HEK293T (cell line): ENCODE measurements around the gene ZNF579.

Experiments used
- CTCF ChIA-PET: fragments of 350-600 bp; formaldehyde crosslinking; extraction: SDS; loops from one replicate; lab custom pipeline; 2021; ENCODE audit warnings: antibody characterized with exemption, inconsistent platforms; lab: Yijun Ruan, JAX
- POLR2A ChIA-PET: fragments of 350-600 bp; formaldehyde crosslinking; extraction: SDS; loops from one replicate; lab custom pipeline; 2020; ENCODE audit warnings: antibody characterized with exemption, inconsistent platforms; lab: Yijun Ruan, JAX
- DNase-seq: peaks from one replicate; pipeline ENCODE4 v3.0.0; 2012; ENCODE audit warnings: mixed read lengths; ENCODE audit errors: extremely low spot score
- ARNT ChIP-seq: fragments of 450-650 bp; IDR thresholded peaks from 2 replicates; pipeline ENCODE4 v1.6.1; 2017; ENCODE audit warnings: mild to moderate bottlenecking
- BHLHE40 ChIP-seq: fragments of 450-650 bp; IDR thresholded peaks from 2 replicates; pipeline ENCODE4 v1.6.1; 2016; ENCODE audit warnings: mild to moderate bottlenecking, moderate library complexity, borderline replicate concordance
- CTBP1 ChIP-seq: fragments of 450-650 bp; IDR thresholded peaks from 2 replicates; pipeline ENCODE4 v1.6.1; 2016; ENCODE audit warnings: borderline replicate concordance
- ELF4 ChIP-seq: fragments of 450-650 bp; IDR thresholded peaks from 2 replicates; pipeline ENCODE4 v1.6.1; 2017; ENCODE audit warnings: antibody characterized with exemption
- FOXA1 ChIP-seq: fragments of 450-650 bp; IDR thresholded peaks from 2 replicates; pipeline ENCODE4 v1.6.1; 2016; ENCODE audit warnings: mild to moderate bottlenecking
- FOXK2 ChIP-seq: fragments of 450-650 bp; IDR thresholded peaks from 2 replicates; pipeline ENCODE4 v1.6.1; 2016; ENCODE audit warnings: mild to moderate bottlenecking
- FOXM1 ChIP-seq: fragments of 450-650 bp; IDR thresholded peaks from 2 replicates; pipeline ENCODE4 v1.6.1; 2017; ENCODE audit warnings: mild to moderate bottlenecking, borderline replicate concordance
- HDGF ChIP-seq: fragments of 450-650 bp; IDR thresholded peaks from 2 replicates; pipeline ENCODE4 v1.6.1; 2017; ENCODE audit warnings: antibody characterized with exemption, borderline replicate concordance
- L3MBTL2 ChIP-seq: fragments of 450-650 bp; conservative IDR thresholded peaks from 2 replicates; pipeline ENCODE4 v1.6.1; 2016; ENCODE audit warnings: mild to moderate bottlenecking
- LEF1 ChIP-seq: fragments of 450-650 bp; IDR thresholded peaks from 2 replicates; pipeline ENCODE4 v1.6.1; 2017; ENCODE audit warnings: mild to moderate bottlenecking, borderline replicate concordance
- NFRKB ChIP-seq: fragments of 450-650 bp; IDR thresholded peaks from 2 replicates; pipeline ENCODE4 v1.6.1; 2016; ENCODE audit warnings: mild to moderate bottlenecking, moderate library complexity
- SP1 ChIP-seq: fragments of 450-650 bp; IDR thresholded peaks from 2 replicates; pipeline ENCODE4 v1.6.1; 2017
- SUZ12 ChIP-seq: fragments of 450-650 bp; IDR thresholded peaks from 2 replicates; pipeline ENCODE4 v1.6.1; 2016; ENCODE audit warnings: mild to moderate bottlenecking
- TARDBP ChIP-seq: fragments of 450-650 bp; IDR thresholded peaks from 2 replicates; pipeline ENCODE4 v1.6.1; 2016
- ZNF384 ChIP-seq: fragments of 450-650 bp; IDR thresholded peaks from 2 replicates; pipeline ENCODE4 v1.6.1; 2016
- TF ChIP-seq, protein P1 (sequence below): fragments of 450-650 bp; IDR thresholded peaks from 2 replicates; pipeline ENCODE4 v1.6.1; 2016

The ZNF579 gene

DNA sequence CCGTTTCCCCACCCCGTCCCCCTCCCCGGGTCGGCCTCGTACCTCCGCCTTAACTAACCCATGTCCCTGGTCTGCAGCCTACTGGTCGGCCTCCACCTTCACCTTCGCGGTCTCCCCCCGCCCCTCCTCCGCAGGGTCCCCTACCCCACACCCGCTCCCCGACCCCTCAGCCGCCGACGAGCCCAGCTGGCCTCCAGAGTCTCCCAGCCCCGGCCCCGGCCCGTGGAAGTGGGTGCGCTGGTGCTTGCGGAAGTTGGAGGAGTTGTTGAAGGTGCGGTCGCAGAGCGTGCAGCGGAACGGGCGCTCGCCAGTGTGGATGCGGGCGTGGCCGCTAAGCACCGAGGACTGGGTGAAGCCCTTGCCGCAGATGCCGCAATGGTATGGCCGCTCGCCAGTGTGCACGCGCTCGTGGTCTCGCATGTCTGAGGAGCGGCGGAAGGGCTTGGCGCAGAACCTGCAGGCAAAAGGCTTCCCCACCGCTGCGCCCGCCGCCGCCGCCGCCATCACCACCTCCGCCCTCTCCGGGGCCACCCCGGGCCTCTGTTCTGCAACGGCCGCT, 41.1 kb upstream of the ZNF579 start:
- DNase-seq: no peak
- CTCF ChIA-PET: no interaction called here
- POLR2A ChIA-PET: no interaction called here
- TF ChIP-seq SP1 (no peak), ARNT (no peak)

DNA sequence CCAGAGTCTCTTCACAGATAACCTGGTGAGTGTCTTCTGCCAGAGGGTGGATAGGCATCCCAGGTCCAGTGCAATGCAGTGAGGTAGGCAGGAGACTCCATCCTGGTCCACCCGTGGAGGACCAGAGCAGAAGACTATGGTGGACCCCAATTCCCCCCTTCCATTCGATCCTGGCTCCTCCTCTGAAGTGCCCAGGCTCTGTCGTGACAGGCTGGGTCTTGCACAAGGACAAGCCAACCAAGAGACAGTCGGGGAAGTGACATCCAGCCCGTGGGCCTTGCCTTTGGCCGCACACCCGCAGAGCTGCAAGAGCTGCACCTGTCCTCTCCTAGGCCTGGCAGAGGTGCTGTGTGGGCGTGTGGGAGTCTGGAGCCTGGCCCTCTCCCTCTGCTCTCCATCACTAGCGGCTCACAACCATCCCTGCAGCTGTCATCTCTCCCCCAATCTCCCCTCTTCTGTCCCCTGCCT, 40.6 kb upstream of the ZNF579 start:
- TF ChIP-seq TARDBP (no peak), ELF4 (no peak), ZNF384 (no peak), NFRKB (no peak), SP1 (no peak), CTBP1 (no peak), HDGF (no peak), L3MBTL2 (no peak), FOXA1 (no peak), LEF1 (no peak), FOXK2 (no peak), BHLHE40 (no peak), FOXM1 (no peak), SUZ12 (no peak)
- TF ChIP-seq, protein P1, sequence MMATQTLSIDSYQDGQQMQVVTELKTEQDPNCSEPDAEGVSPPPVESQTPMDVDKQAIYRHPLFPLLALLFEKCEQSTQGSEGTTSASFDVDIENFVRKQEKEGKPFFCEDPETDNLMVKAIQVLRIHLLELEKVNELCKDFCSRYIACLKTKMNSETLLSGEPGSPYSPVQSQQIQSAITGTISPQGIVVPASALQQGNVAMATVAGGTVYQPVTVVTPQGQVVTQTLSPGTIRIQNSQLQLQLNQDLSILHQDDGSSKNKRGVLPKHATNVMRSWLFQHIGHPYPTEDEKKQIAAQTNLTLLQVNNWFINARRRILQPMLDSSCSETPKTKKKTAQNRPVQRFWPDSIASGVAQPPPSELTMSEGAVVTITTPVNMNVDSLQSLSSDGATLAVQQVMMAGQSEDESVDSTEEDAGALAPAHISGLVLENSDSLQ: no peak
- DNase-seq: no peak
- CTCF ChIA-PET: no interaction called here
- POLR2A ChIA-PET: no interaction called here

DNA sequence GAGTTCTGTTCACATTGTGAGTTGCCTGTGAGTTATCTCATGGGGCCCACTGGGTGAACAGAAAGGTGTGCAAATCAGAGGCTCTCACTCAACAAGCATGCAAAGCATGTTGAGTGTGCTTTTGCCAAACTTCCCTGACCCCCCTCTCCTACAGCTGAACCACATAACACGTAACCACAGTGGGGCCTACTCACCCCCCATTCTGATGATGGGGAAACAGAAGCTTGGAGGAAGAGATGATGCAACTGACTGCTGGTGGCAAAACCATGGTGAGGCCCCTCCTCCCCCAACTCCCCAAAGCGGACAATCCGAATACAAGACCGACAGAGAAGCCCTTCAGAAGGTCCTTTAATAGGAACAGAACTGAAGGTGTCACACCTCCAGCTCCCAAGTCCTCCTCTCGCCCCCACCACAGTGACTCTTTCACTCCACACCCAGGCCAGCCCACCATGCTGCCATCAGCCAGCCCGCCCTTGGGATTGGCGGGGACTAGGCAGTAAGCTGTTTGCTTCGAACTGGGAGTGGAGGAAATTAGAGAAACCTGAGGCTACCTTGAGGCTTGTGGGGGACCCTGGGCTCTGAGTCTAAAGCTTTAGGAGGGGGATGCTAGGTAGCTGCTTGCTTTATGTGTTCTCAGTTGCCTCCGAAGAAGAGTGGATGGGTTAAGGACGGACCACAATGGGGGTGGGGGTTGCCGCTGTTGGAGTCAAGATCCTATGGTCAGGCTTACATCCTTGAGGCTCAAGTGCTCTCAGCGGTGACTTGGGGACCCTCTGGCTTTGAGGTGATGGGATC, 40.0 kb upstream of the ZNF579 start:
- POLR2A ChIA-PET: interaction anchor here (0.9 kb wide), 1 partner anchor 11 kb away, joined by 3 read pairs; no protein-coding TSS in a partner anchor
- no peak for TF ChIP-seq TARDBP
- TF ChIP-seq, protein P1: no peak
- TF ChIP-seq ELF4: no peak
- CTCF ChIA-PET: no interaction called here
- no peak for DNase-seq

DNA sequence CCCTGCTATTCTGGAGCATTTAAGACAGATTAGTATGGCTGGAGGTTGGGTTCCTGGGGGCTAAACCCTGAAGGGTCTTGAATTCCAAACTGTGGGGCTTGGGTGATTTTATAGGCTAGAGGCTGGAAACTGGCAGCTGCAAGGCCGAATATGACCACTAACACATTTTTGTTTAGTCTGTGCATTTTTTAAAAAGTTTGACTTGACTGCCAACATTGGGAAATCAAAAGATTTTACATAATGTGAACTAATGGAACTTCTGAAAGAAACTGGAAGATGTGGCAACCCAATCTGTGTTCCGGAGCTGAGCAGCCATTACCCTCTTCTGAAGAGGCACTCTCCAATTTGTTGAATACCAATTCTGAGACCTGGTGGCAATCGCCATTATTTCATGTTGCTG, 38.6 kb upstream of the ZNF579 start:
- DNase-seq: no peak
- ChIA-PET CTCF (interaction anchor here (1.0 kb wide), 1 partner anchor 12 kb away, joined by 4 read pairs; no protein-coding TSS in a partner anchor), POLR2A (interaction anchor here (2.3 kb wide), 1 partner anchor 14 kb away, joined by 14 read pairs; the partner anchor contains the start of gene ZNF865)
- TF ChIP-seq BHLHE40 (no peak), ARNT (no peak), HDGF (no peak), NFRKB (no peak), L3MBTL2 (no peak), LEF1 (no peak), FOXK2 (no peak), SUZ12 (no peak), FOXA1 (no peak), TARDBP (no peak), ZNF384 (no peak), FOXM1 (no peak), ELF4 (no peak), SP1 (no peak), CTBP1 (no peak)
- TF ChIP-seq, protein P1: no peak

DNA sequence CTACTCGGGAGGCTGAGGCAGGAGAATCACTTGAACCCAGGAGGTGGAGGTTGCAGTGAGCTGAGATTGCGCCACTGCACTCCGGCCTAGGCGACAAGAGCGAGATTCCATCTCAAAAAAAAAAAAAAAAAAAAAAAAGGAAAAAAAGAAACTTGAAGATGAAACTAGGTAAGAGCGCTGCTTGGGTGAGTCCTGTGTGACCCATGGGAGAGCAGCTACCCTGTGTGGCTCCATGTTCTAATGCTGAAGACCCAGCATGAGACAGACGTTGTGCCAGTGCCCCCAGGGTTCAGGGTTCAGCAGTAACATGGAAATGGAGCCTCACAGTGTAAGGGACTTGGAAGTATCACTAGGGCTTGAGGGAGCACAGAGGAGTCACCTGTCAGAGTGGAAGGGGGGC, 37.8 kb upstream of the ZNF579 start:
- ChIA-PET CTCF (no interaction called here), POLR2A (interaction anchor here (2.3 kb wide), 1 partner anchor 13 kb away, joined by 14 read pairs; the partner anchor contains the start of gene ZNF865)
- no peak for TF ChIP-seq ELF4
- TF ChIP-seq SUZ12: no peak
- no peak for TF ChIP-seq L3MBTL2
- no peak for TF ChIP-seq LEF1
- no peak for TF ChIP-seq TARDBP
- no peak for TF ChIP-seq FOXA1
- no peak for TF ChIP-seq ZNF384
- no peak for TF ChIP-seq SP1
- no peak for TF ChIP-seq NFRKB
- no peak for TF ChIP-seq ARNT
- no peak for TF ChIP-seq HDGF
- no peak for TF ChIP-seq FOXM1
- TF ChIP-seq, protein P1: no peak
- no peak for TF ChIP-seq BHLHE40
- no peak for DNase-seq
